HG03565 (cell line): ENCODE results near the gene PPP2R5A.

Experiments
- ATAC-seq: cut with Tn5 transposase; IDR thresholded peaks from one replicate; pipeline ENCODE4 v1.9.1; 2021; ENCODE audit warnings: mild to moderate bottlenecking, moderate library complexity; ENCODE audit not compliant: unreplicated experiment

The PPP2R5A gene

DNA sequence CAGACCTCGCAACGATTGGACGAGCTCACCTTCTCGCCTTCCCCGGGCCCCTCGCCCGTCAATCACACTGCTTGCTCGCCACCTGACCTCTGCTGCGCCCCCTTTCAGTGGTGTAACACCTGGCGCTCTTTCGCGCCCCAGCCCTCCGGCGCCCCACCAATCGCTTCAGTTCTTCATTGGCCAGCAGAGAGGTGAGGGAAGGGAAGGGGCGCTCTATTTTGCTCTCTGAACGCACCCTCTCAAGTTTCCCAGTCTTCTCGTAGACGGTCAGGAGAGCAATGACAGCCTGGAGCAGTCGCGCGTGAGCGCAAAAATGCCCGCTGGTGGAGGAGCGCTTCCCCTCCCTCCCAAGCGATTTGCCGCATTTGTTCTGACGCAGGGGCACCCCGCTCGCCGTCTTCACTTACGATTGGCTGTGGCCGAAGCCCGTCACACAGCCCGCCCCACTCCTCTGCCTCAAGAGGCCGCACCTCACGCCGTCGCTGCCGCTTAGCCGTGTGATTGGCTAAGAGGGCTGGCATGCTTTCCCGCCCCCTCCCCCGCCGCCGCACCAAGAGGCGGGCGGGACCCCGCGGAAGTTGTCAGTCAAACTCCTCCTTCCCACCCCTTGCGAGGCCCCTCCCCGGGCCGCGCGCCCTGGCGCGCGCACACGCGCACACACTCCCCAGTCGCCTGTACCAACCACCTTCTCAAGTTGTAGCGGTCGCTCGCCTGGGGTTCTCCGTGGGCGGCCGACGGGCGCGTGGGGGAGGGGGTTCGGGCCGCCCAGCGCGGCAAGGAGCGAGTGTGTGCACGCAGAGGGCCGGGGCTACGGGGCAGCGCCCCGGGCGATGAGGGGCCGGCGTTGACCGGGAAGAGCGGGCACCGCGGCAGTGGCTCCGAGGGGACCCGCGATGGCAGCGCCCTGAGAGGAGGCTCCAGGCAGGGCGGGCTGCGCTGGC lies at the start of gene PPP2R5A:
Gene PPP2R5A (plus strand): TSS at position 667 of the 941 bp plus-strand sequence. CDS start 701 bp downstream, outside the sequence.
- ATAC-seq, result peak; percentile 85

DNA sequence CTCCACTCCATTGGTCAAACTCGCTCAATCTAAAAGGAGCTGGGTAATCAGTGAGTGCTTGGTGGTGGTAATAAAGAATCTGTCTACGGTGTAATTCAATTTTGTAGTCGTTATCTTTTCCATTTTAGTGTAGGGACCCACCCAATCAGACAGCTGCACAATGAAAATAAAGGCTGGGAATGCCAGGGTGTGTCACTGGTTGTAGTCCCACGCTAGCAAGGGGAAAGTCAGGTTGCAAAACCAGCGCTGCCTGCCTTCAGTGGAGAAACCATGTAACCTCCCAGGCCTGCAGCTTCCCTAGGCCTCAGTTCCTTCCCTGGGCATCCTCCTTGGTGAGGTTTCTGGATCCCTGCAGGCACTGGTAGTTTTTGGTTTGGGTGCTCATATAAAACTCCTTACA lies 49.4 kb upstream of the PPP2R5A start:
- no peak for ATAC-seq

- no peak for ATAC-seq
These were observed 48.5 kb upstream of the PPP2R5A start for GRCh38 chr1:212236664-212237220.

DNA sequence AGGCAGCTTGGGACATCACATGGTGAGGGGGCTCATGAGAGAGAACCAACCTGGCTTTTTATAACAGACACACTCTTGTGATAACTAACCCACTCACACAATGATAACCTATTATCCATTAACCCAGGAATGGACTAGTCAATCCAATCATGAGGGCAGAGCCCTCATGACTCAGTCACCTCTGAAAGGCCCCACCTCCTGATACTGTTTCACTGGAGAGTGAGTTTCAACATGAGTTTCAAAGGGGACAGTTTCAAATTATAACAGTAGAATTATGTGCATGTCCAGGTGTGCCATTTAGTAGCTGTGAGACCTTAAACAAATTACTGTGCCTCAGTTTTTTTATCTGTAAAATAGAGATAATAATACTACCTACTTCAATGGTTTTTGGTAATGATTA lies 47.6 kb upstream of the PPP2R5A start:
- peak; percentile 86 for ATAC-seq

- no peak for ATAC-seq
These were observed 46.7 kb upstream of the PPP2R5A start for GRCh38 chr1:212238552-212238951.

DNA sequence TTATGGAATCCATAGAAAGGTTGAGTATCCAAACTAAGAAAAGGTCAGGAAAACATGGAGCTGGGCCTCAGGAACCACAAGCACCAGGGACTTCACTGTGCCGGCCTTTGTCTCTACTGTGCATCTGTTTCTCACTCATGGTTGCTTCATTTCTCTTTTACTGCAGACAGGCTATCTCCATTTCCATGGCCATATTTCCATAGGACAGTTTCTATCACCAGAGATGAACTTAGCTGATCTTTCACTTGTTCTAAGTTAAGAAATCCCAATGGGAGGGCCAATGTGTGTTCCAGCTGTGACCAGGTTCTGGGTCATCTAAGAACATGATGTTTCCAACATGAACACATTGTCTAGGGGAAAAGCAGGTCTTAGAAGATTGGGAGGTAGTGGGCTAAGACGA lies 43.7 kb upstream of the PPP2R5A start:
- no peak for ATAC-seq

GRCh38 chr1:212241957-212242287 lies 43.3 kb upstream of the PPP2R5A start:
- no peak for ATAC-seq

DNA sequence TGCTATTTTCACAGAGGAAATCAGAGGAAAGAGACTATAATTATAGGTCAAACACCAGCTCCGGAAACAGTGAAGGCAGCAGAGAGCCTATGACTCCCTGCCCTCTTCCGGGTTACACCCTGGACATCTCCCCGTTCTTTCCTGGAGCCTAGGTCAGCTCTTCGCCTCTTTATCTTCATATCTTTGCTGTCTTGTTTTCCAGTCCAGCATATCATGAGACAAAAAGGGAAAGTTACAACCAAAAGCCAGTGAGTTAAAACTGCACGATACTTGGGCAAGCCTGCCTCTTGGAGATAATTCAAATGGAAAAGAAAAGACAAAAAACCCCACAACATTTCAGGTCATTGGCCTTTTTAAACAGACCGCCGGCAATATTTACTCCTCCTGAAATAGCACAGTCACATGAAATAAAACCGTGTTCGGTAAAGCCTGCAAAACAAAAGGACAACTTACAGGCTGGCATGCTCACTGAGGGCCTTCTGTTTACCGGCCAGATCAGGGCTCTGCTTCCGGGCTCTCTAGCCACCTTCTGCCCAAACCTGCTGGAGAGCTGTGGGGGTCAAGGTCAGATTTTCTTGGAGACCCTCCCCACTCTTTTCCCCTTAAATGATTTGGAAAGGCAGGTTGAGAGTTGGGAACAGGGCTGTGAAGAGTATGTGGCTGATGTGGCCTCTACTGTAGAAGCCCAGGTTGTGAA lies 42.8 kb upstream of the PPP2R5A start:
- ATAC-seq, result no peak

- ATAC-seq, result no peak
These were observed 42.3 kb upstream of the PPP2R5A start for GRCh38 chr1:212242985-212243308.

GRCh38 chr1:212244441-212244840 lies 40.8 kb upstream of the PPP2R5A start:
- no peak for ATAC-seq

DNA sequence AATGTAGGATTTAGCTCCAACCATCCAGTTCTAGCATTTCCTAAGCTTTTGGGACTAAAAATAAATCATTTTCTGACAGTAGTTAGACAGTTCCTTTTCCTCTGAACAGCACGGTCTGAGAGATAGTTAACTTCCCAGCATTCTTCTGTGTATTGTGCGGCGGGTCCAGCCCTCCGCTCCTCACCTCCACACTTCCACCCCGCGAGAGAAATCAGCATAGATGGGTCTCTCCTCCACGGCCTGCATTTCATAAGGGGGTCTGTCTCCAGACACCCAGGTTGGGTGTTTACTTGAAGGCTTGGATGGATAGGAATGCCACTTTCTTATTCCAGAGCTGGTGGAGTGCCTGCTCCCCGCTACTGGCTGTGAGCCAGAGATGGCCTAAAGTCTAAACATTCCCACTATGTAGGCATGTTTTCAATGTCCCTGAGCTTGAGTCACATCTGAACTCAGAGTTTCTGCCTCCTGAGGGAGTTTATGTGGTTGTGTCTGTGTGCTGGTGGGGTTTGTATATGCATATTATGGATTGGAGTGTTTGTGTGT lies 38.0 kb upstream of the PPP2R5A start:
- no peak for ATAC-seq

DNA sequence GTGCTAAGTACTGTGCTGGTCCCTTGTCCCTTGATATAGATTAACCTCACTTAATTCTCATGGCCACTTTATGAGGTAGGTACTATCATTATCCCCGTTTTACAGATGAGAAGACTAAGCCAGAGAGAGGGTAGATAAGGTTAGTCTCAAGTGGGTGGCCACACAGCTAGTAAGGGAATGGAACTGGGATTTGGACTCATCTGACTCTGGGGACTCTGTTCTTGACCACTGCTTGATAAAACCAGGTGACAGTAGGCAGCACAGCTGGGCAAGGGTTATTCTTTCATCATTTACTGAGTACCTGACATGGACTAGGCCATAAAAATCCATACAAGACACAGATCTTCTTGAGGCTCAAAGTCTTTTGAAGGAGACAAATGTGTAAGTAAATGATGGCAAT lies 37.2 kb upstream of the PPP2R5A start:
- no peak for ATAC-seq

- ATAC-seq, result no peak
These were observed 30.3 kb upstream of the PPP2R5A start for GRCh38 chr1:212254853-212255363.

- ATAC-seq, result no peak
These were observed 29.4 kb upstream of the PPP2R5A start for GRCh38 chr1:212255705-212256307.

GRCh38 chr1:212256369-212256768 lies 28.8 kb upstream of the PPP2R5A start:
- ATAC-seq, result no peak

DNA sequence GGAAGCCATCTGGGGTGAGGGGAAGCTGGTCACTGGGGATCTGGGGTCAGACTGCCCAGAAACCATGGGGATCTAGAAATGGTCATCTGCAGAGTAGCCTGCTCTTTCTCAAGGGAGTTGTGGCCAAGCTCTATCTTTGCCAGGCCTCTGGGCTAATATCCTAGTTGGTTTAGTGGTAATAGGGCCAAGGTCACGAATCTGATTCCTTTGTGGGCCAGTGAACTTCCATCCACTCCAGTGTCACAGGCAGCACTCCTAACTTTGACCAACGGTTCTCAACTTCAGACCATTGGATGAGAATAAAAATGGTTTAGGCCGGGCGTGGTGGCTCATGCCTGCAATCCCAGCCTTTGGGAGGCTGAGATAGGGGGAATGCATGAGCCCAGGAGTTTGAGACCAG lies 28.1 kb upstream of the PPP2R5A start:
- no peak for ATAC-seq

DNA sequence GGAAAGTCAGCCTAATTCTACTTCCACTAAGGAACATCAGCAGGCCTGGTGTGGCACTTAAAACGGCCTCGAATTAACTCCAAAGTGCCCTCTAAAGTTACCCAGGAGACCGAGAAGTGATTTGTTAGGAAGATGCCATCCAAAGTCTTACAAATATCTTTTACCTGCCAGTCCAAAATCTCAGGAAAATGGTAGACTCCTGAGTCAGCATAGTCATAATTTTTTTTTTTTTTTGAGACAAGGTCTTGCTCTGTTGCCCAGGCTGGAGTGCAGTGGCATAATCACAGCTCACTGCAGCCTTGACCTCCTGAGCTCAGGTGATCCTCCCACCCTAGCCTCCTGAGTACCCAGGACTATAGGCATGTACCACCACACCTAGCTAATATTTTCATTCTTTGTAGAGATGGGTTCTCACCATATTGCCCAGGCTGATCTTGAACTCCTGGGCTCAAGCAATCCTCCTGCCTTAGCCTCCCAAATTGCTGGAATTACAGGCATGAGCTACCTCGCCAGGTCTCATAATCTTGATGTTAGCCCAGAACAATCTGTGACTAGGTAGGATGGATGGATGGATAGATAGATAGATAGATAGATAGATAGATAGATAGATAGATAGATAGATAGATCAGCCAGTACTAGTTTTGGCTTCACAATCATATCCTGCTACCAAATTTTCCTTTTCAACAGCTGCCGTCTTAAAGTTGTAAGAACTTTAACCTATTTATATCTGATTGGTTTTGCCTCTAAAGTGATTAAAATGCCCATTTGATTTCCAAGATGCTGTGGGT lies 25.3 kb upstream of the PPP2R5A start:
- no peak for ATAC-seq

- ATAC-seq, result no peak
These were observed 24.5 kb upstream of the PPP2R5A start for GRCh38 chr1:212260557-212261355.

DNA sequence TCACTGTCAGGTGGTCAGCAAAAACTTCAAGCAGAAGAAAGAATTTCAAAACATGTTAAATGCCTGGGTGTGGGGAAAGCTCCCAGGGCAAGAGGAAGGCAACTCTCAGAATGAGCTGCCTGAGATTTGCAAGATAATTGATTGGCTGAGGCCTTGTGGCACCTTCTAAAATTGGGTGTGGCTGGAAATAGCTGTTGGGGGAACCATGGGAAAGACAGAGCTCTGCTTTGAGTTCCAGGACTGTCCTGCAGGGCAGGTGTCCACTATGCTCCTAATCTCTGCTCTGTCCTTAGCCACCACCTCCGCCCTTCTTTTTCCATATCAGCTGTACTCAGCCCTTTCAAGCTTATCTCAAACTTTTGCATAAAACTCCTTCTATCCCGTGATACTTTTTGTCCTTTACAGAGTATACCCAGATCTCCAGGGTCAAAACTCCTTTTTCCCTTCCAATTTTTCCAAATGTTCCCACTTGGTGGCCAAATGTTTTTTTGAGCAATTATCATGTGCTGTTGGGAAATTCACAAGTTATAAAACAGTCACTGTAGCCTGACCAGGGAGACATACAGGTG lies 23.8 kb upstream of the PPP2R5A start:
- no peak for ATAC-seq
